Endothelial cell (in vitro differentiated cells): ENCODE results near the gene LPP. TPM values are rescaled to one million over a fixed set of nuclear protein-coding genes. Genes with fewer than 3 reads are reported as not detected.

Experiments
- DNase-seq: peaks from one replicate; pipeline ENCODE4 v3.0.0; 2021; ENCODE audit warnings: low spot score
- H3K27ac Mint-ChIP-seq: one replicate; pipeline ENCODE4 v1.8.0; 2021; ENCODE audit warnings: mixed read lengths, inconsistent platforms; ENCODE audit not compliant: unreplicated experiment
- H3K27me3 Mint-ChIP-seq: one replicate; pipeline ENCODE4 v1.8.0; 2021; ENCODE audit warnings: mild to moderate bottlenecking, moderate library complexity, mixed read lengths, inconsistent platforms; ENCODE audit not compliant: unreplicated experiment
- H3K36me3 Mint-ChIP-seq: one replicate; pipeline ENCODE4 v1.8.0; 2021; ENCODE audit warnings: mild to moderate bottlenecking, low read depth, mixed read lengths, inconsistent platforms; ENCODE audit not compliant: unreplicated experiment
- H3K4me1 Mint-ChIP-seq: one replicate; pipeline ENCODE4 v1.8.0; 2021; ENCODE audit warnings: mild to moderate bottlenecking, mixed read lengths, inconsistent platforms; ENCODE audit not compliant: unreplicated experiment
- H3K4me3 Mint-ChIP-seq: one replicate; pipeline ENCODE4 v1.8.0; 2021; ENCODE audit warnings: mild to moderate bottlenecking, mixed read lengths, inconsistent platforms; ENCODE audit not compliant: unreplicated experiment
- H3K9me3 Mint-ChIP-seq: one replicate; pipeline ENCODE4 v1.8.0; 2021; ENCODE audit warnings: mixed read lengths, inconsistent platforms; ENCODE audit not compliant: unreplicated experiment
- CTCF ChIP-seq: fragments of 200-600 bp; sonication (generic); IDR thresholded peaks from one replicate; pipeline ENCODE4 v1.5.0; 2021; ENCODE audit warnings: antibody characterized with exemption; ENCODE audit not compliant: unreplicated experiment
- total RNA-seq: library from RNA; stranded (reverse); fragmentation: NEBNext Ultra II Directional; extraction: Animal tissue kit (Norgen Biotek cat#: 25700); gene quantifications from one replicate; pipeline ENCODE4 v1.2.1, GENCODE V29; 2021; ENCODE audit not compliant: unreplicated experiment

Gene LPP
- total RNA-seq, 1 donor from 2014 or later: 181 TPM

DNA sequence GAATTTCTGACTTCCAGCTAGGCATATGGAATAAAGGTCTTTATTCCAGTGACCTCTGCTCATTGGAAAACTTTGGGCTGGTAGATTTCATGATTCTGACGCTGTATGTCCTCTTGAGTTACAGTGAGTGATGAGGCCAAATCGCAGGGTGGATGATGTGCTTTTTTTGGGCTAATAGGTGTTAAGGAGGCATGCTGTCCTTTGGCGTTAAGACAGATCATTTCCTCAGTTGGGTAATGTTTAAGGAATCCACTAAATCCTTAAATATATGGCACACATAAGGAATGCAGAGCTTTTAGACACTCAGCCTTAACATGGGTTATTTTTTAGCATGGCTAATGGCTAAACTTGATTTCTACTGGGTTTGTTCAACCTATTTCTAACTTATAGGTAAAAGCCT lies 87.9 kb downstream of the LPP start:
- Mint-ChIP-seq H3K4me3 (no peak overlapping the region), H3K27ac (no peak overlapping the region), H3K27me3 (peaks cover 2% of the 10 kb centered on the region), H3K4me1 (peaks cover 7% of the 10 kb centered on the region), H3K36me3 (peaks cover 3% of the 10 kb centered on the region), H3K9me3 (no peaks in the 10 kb centered on the region)
- no peak for DNase-seq
- no peak for TF ChIP-seq CTCF

DNA sequence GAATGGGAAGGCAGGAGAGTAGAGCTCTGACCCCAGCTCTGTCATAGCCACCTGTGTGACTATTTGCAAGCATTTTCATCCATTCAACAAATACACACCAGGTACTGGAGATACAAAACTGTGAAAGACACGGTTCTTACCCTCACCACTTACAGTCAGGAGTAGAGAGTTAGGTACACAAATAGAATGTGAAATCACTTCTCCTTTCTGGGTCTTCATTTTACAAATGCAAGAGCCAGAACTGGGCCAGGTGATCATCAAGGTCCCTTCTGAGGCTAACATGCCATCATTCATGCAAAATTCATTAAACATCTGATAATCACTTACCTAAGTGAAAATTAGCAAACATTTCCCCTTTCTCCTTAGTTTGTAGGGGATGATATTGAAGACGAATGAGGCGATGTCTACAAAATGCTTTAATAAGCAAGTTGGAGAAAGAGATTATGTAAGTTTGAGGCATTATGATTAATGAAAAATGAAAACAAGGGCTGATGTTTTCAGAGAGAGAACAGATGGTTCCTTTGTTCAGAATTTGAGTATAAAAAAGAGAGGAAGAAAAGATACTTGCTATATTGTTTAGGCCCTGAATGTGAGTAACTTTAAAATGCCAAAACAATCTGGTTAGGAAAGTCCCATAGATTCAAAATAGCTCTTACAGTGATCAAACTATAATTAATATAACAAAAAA lies 88.6 kb downstream of the LPP start:
- Mint-ChIP-seq H3K36me3 (peaks cover 3% of the 10 kb centered on the region), H3K27ac (no peak overlapping the region), H3K27me3 (peaks cover 2% of the 10 kb centered on the region), H3K4me3 (no peak overlapping the region), H3K9me3 (no peaks in the 10 kb centered on the region), H3K4me1 (peaks cover 7% of the 10 kb centered on the region)
- no peak for TF ChIP-seq CTCF
- DNase-seq: no peak

- H3K9me3 Mint-ChIP-seq: no peaks in the 10 kb centered on the region
- DNase-seq: no peak
- H3K36me3 Mint-ChIP-seq: peaks cover 3% of the 10 kb centered on the region
- peaks cover 7% of the 10 kb centered on the region for H3K4me1 Mint-ChIP-seq
- TF ChIP-seq CTCF: no peak
- H3K27ac Mint-ChIP-seq: no peak overlapping the region
- no peak overlapping the region for H3K4me3 Mint-ChIP-seq
- peaks cover 2% of the 10 kb centered on the region for H3K27me3 Mint-ChIP-seq
These were observed 89.3 kb downstream of the LPP start for GRCh38 chr3:188243124-188243795.

- Mint-ChIP-seq H3K27me3 (peaks cover 2% of the 10 kb centered on the region), H3K4me1 (peaks cover 9% of the 10 kb centered on the region), H3K4me3 (no peak overlapping the region), H3K27ac (no peak overlapping the region), H3K9me3 (no peaks in the 10 kb centered on the region), H3K36me3 (peaks cover 3% of the 10 kb centered on the region)
- DNase-seq: no peak
- TF ChIP-seq CTCF: no peak
These were observed 90.5 kb downstream of the LPP start for GRCh38 chr3:188244395-188244861.

- Mint-ChIP-seq H3K27ac (no peak overlapping the region), H3K36me3 (no peaks in the 10 kb centered on the region), H3K27me3 (no peaks in the 10 kb centered on the region), H3K4me1 (peaks cover 6% of the 10 kb centered on the region), H3K4me3 (no peak overlapping the region), H3K9me3 (no peaks in the 10 kb centered on the region)
- no peak for TF ChIP-seq CTCF
- DNase-seq: no peak
These were observed 92.9 kb downstream of the LPP start for GRCh38 chr3:188246905-188247304.
